Bronchial epithelial cell (primary cell): ENCODE measurements around the gene SMPD1. TPM values are rescaled to one million over a fixed set of nuclear protein-coding genes. Genes with fewer than 3 reads are reported as not detected.

Source experiments
- DNase-seq: peaks from one replicate; pipeline ENCODE4 v3.0.0-alpha.2; 2010; ENCODE audit warnings: low read depth
- FAIRE-seq: peaks from 2 replicates; lab custom pipeline; 2011; peaks lifted over from hg19 to GRCh38; lab: Jason Lieb, UNC
- H3K27me3 ChIP-seq: 2 replicates; pipeline ENCODE4 v1.5.1; 2011; ENCODE audit warnings: low read length; ENCODE audit not compliant: control insufficient read depth, insufficient read depth
- H3K36me3 ChIP-seq: 2 replicates; pipeline ENCODE4 v1.5.1; 2011; ENCODE audit warnings: low read length; ENCODE audit not compliant: control insufficient read depth, insufficient read depth
- H3K4me3 ChIP-seq: 2 replicates; pipeline ENCODE4 v1.5.1; 2011; ENCODE audit warnings: mild to moderate bottlenecking, low read depth, low read length, control low read depth
- total RNA-seq: library from RNA; depleted of rRNA; stranded (reverse); fragments of >200 nt; gene quantifications from 2 replicates; pipeline ENCODE4 v1.2.1, GENCODE V29; 2014
- TF ChIP-seq, protein P1 (sequence below): IDR thresholded peaks from 2 replicates; pipeline ENCODE4 v1.5.1; 2011; ENCODE audit warnings: mild to moderate bottlenecking, moderate library complexity, low read length, control low read depth, inconsistent platforms; ENCODE audit not compliant: insufficient read depth, severe bottlenecking

Gene SMPD1
- total RNA-seq, 1 donor from 2014 or later = 1.1 TPM

DNA sequence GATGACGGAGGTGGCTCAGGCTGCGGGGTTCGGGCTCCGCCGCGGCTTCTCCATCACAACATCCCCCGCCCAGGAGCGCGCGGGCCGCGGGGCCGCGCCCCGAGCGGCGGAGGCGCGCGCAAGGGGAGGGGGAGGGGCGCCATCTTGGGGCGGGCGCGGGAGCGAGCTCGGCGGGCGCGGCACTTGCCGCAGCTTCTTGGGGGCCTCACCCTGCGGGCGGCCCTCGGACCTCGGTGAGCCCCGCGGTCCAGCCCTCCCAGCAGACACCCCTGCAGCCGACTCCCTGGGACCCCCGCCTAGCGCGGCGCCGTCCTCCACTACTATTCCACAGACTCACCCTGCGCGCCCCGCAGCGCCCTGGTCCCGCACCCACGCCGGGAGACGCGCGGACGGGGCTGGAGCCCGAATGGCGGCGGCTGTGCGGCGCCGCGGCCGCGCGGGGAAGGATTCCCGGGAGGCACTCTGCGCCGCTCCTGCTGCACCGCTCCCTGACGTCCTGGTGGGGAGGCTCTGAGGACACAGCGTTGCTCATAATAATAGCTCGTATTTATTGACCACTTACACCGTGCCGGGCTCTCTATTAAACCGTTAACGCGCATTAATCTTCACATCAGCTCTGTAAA is 28.8 kb downstream of the SMPD1 start, which contains the start of gene APBB1:
TSS of gene APBB1 (minus strand) at position 86 of the 623 bp plus-strand sequence. CDS start 7,747 bp downstream, outside the sequence.
- FAIRE-seq (no peak), DNase-seq (no peak)
- H3K36me3 ChIP-seq = no peaks in the 10 kb centered on the region
- peaks cover 6% of the 10 kb centered on the region for H3K27me3 ChIP-seq
- TF ChIP-seq, protein P1, sequence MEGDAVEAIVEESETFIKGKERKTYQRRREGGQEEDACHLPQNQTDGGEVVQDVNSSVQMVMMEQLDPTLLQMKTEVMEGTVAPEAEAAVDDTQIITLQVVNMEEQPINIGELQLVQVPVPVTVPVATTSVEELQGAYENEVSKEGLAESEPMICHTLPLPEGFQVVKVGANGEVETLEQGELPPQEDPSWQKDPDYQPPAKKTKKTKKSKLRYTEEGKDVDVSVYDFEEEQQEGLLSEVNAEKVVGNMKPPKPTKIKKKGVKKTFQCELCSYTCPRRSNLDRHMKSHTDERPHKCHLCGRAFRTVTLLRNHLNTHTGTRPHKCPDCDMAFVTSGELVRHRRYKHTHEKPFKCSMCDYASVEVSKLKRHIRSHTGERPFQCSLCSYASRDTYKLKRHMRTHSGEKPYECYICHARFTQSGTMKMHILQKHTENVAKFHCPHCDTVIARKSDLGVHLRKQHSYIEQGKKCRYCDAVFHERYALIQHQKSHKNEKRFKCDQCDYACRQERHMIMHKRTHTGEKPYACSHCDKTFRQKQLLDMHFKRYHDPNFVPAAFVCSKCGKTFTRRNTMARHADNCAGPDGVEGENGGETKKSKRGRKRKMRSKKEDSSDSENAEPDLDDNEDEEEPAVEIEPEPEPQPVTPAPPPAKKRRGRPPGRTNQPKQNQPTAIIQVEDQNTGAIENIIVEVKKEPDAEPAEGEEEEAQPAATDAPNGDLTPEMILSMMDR = no peak
- peak within 1 kb of the TSS; percentile 56 for H3K4me3 ChIP-seq

DNA sequence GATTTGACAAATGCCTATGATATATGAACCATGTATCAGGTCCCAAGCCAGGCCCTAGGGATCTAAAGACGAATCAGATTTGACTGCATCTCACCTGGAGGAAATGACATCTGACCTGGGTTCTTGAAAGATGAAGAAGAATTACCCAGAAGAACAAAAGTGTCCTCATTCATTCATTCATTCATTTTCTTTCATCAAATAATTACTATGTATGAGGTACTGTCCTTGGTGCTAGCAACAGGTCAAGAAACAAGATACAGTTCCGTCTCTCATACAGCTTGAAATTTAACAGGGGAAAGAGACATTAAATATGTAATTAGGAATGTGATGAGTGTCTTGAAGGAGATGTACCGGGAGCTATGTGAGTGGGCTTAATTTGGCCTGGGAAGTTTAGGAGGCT is 30.4 kb downstream of the SMPD1 start:
- no peak for FAIRE-seq
- no peak for DNase-seq
- TF ChIP-seq, protein P1 = no peak
- H3K27me3 ChIP-seq = peaks cover 6% of the 10 kb centered on the region
- no peaks in the 10 kb centered on the region for H3K36me3 ChIP-seq
- H3K4me3 ChIP-seq = no peak overlapping the region

DNA sequence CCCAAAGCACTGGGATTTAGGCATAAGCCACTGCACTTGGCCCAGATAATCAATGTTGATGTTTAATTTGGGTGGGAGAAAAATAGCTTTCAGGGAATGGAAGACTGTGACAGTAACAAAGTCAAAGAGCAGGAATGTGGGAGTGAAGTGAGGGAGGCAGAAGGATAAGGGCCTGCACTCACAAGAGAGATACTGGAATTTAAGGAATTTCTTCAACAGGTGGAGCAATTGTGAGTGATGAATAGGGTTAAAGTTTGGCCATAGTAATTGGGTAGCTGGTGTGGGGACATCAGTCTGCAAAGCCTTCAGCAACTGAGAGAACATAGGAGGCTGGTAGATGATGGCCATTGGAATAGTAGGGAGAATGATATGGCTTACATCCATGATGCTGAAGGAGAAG is 37.2 kb downstream of the SMPD1 start:
- no peak for FAIRE-seq
- TF ChIP-seq, protein P1 = no peak

DNA sequence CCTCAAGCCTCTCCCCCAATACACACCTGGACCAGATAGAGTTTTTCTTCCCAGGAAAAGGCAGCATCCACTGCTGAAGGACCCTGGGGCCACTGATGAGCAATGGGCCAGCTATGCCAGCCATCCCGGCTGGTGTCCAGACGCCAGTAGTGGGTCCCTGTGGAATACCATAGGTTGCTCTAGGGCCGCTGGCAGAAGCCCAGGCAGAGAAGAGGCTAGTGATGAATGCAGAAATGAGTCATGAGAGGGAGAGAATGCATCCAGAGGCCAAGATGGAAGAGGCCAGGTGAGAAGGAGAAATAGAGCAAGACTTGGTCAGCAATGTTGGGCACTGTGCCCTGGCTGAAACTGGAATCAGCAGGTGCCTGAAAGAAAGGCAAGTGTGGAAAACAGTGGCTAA is 41.6 kb downstream of the SMPD1 start:
- DNase-seq (peak; percentile 69), FAIRE-seq (peak; percentile 43)
- Histone ChIP-seq H3K4me3 (no peak overlapping the region), H3K36me3 (no peaks in the 10 kb centered on the region), H3K27me3 (peaks cover 2% of the 10 kb centered on the region)
- TF ChIP-seq, protein P1 = no peak

More for the DNA sequence above, 37.2 kb downstream of the SMPD1 start:
- H3K36me3 ChIP-seq = no peaks in the 10 kb centered on the region
- H3K4me3 ChIP-seq = no peak overlapping the region
- no peak for DNase-seq
- H3K27me3 ChIP-seq = peaks cover 4% of the 10 kb centered on the region

DNA sequence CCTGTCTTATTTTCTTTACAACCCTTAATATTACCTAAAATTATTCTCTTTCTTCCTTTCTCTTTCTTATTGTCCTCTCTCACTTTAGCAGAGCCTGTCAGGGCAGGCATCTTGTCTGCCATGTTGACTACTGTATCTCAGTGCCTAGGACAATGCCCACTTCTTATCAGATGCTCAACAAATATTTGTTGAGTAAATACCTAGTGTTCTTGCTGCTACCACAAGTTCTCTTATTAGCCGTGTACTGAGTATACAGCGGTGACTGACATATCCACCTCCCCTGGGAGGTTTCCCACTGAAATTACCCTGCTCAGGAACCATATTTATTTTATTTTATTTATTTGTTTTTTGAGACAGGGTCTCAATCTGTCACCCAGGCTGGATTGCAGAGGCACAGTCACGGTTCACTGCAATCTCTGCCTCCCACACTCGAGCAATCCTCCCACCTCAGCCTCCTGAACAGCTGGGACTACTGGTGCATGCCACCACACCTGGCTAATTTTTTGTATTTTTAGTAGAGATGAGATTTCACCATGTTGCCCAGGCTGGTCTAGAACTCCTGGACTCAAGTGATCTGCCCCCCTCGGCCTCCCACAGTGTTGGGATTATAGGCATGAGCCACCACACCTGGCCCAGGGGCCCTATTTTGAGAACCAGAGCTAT is 43.9 kb downstream of the SMPD1 start:
- Histone ChIP-seq H3K27me3 (peaks cover 2% of the 10 kb centered on the region), H3K4me3 (no peak overlapping the region), H3K36me3 (no peaks in the 10 kb centered on the region)
- FAIRE-seq (no peak), DNase-seq (no peak)
- TF ChIP-seq, protein P1 = no peak
